DND-41 (cell line): ENCODE results near the gene ZNF654.

Experiments
- CTCF ChIP-seq: IDR thresholded peaks from 2 replicates; pipeline ENCODE4 v1.5.1; 2012; ENCODE audit warnings: borderline replicate concordance, low read length, moderate library complexity, mild to moderate bottlenecking; ENCODE audit not compliant: poor library complexity, severe bottlenecking; ENCODE audit errors: extremely low read depth
- EZH2 ChIP-seq: IDR thresholded peaks from 3 replicates; pipeline ENCODE4 v1.6.1; 2012; ENCODE audit warnings: borderline replicate concordance, low read depth, mild to moderate bottlenecking, moderate library complexity, low read length, inconsistent platforms; ENCODE audit not compliant: severe bottlenecking

- TF ChIP-seq CTCF (no peak), EZH2 (no peak)
Measured at GRCh38 chr3:88078932-88079331, 19.9 kb downstream of the ZNF654 start.
